CD14-positive monocyte (primary cell): Measurements from ENCODE around the gene MACROD2. TPM values are rescaled to one million over a fixed set of nuclear protein-coding genes. Genes with fewer than 3 reads are reported as not detected.
A peak's percentile ranks its signal among the peaks of the same experiment; 100 is the strongest.

Experiments
- DNase-seq, 3 donors: peaks; one replicate each; pipeline ENCODE4 v3.0.0-alpha.2; 2011 to 2022
- H2AFZ ChIP-seq: 2 replicates; pipeline ENCODE4 v1.6.0; 2012; ENCODE audit warnings: mild to moderate bottlenecking, low read depth, low read length, inconsistent platforms; ENCODE audit not compliant: insufficient read depth, poor library complexity, severe bottlenecking
- H3K27ac ChIP-seq, 2 donors: 1 replicate in 1 of 2; 2 replicates in 1 of 2; pipeline ENCODE4 v1.5.1; 2012 to 2013; ENCODE audit warnings: low read length in 2 of 2, control low read depth in 1 of 2, inconsistent platforms in 1 of 2, low read depth in 1 of 2, mild to moderate bottlenecking in 1 of 2
- H3K27me3 ChIP-seq, 2 donors: one replicate each; pipeline versions ENCODE4 v1.6.0 to v1.6.1; 2011 to 2013; ENCODE audit warnings: low read length in 2 of 2; ENCODE audit not compliant: control insufficient read depth in 2 of 2, insufficient read depth in 2 of 2
- H3K36me3 ChIP-seq, 2 donors: replicated peaks in 1 of 2; 1 replicate in 1 of 2; 2 replicates in 1 of 2; pipeline versions ENCODE4 v1.5.1 to v1.6.1; 2012 to 2013; ENCODE audit warnings: low read length in 2 of 2, control low read depth in 1 of 2, inconsistent platforms in 1 of 2, mild to moderate bottlenecking in 1 of 2; ENCODE audit not compliant: insufficient read depth in 2 of 2, control insufficient read depth in 1 of 2
- H3K4me1 ChIP-seq, 2 donors: 1 replicate in 1 of 2; 2 replicates in 1 of 2; pipeline versions ENCODE4 v1.5.1 to v1.6.1; 2012 to 2013; ENCODE audit warnings: low read length in 2 of 2, control low read depth in 1 of 2, inconsistent platforms in 1 of 2, mild to moderate bottlenecking in 1 of 2, moderate library complexity in 1 of 2; ENCODE audit not compliant: insufficient read depth in 2 of 2, control insufficient read depth in 1 of 2
- H3K4me2 ChIP-seq: replicated peaks from 2 replicates; pipeline ENCODE3; 2012; ENCODE audit warnings: low read length, moderate library complexity, mild to moderate bottlenecking; ENCODE audit not compliant: poor library complexity, severe bottlenecking; ENCODE audit errors: extremely low read depth
- H3K4me3 ChIP-seq, 3 experiments: fragments of 200-600 bp in 1 of 3; sonication (generic) in 1 of 3; replicated peaks in 1 of 3; 1 replicate in 2 of 3; 2 replicates in 1 of 3; pipeline ENCODE4 v1.5.1; 2011 to 2013; ENCODE audit warnings: low read length in 3 of 3, mild to moderate bottlenecking in 3 of 3, control low read depth in 2 of 3, low read depth in 2 of 3, inconsistent platforms in 1 of 3, moderate library complexity in 1 of 3
- H3K79me2 ChIP-seq: 2 replicates; pipeline ENCODE4 v1.6.0; 2012; ENCODE audit warnings: mild to moderate bottlenecking, control low read depth, inconsistent platforms, low read length, moderate library complexity; ENCODE audit not compliant: insufficient read depth
- H3K9ac ChIP-seq: 2 replicates; pipeline ENCODE4 v1.6.0; 2017; ENCODE audit warnings: low read length, mild to moderate bottlenecking; ENCODE audit not compliant: insufficient read depth, poor library complexity, severe bottlenecking
- H3K9me3 ChIP-seq, 2 donors: replicated peaks in 1 of 2; 1 replicate in 1 of 2; 2 replicates in 1 of 2; pipeline versions ENCODE4 v1.5.1 to v1.6.1; 2012 to 2013; ENCODE audit warnings: low read length in 2 of 2, control low read depth in 1 of 2; ENCODE audit not compliant: control insufficient read depth in 1 of 2, insufficient read depth in 1 of 2
- H4K20me1 ChIP-seq: 2 replicates; pipeline ENCODE4 v1.6.0; 2012; ENCODE audit warnings: mild to moderate bottlenecking, low read length, control low read depth, moderate library complexity; ENCODE audit not compliant: insufficient read depth
- H3K27ac Mint-ChIP-seq, 7 donors: one replicate each; pipeline ENCODE4 v1.8.0; 2020; ENCODE audit warnings: mild to moderate bottlenecking in 7 of 7, mixed read lengths in 7 of 7, moderate library complexity in 6 of 7, inconsistent platforms in 2 of 7
- H3K27me3 Mint-ChIP-seq, 3 donors: one replicate each; pipeline ENCODE4 v1.8.0; 2021 to 2022; ENCODE audit warnings: low read depth in 3 of 3, mild to moderate bottlenecking in 3 of 3, mixed read lengths in 3 of 3, moderate library complexity in 3 of 3, inconsistent platforms in 1 of 3
- H3K36me3 Mint-ChIP-seq, 2 donors: one replicate each; pipeline ENCODE4 v1.8.0; 2020; ENCODE audit warnings: mixed read lengths in 2 of 2, inconsistent platforms in 1 of 2, mild to moderate bottlenecking in 1 of 2
- H3K4me1 Mint-ChIP-seq: one replicate; pipeline ENCODE4 v1.8.0; 2020; ENCODE audit warnings: mild to moderate bottlenecking, mixed read lengths
- H3K4me3 Mint-ChIP-seq, 2 donors: one replicate each; pipeline ENCODE4 v1.8.0; 2020; ENCODE audit warnings: mild to moderate bottlenecking in 2 of 2, mixed read lengths in 2 of 2, moderate library complexity in 1 of 2
- H3K9me3 Mint-ChIP-seq, 7 donors: one replicate each; pipeline ENCODE4 v1.8.0; 2020 to 2022; ENCODE audit warnings: mixed read lengths in 7 of 7, mild to moderate bottlenecking in 6 of 7, moderate library complexity in 6 of 7, inconsistent platforms in 2 of 7
- WGBS: methylation state at CpG from one replicate; pipeline ENCODE4 v1.1.5; 2013; ENCODE audit warnings: missing lambda C conversion rate; ENCODE audit not compliant: insufficient coverage; 5-methylcytosine and 5-hydroxymethylcytosine counted together
- intact Hi-C, 2 donors: fragments of 100-400 bp; cut with micrococcal nuclease; formaldehyde crosslinking; loops; one replicate each; pipeline versions ENCODE4 v1.15.0 to v1.15.1; 2023
- polyA plus RNA-seq, 3 donors: library from polyadenylated mRNA; depleted of rRNA in 1 of 3; unstranded in 2 of 3; stranded (reverse) in 1 of 3; fragments of 300-500 nt in 2 of 3; fragments of >200 nt in 1 of 3; fragmentation: Illumina TruSeq in 2 of 3; gene quantifications; 1 replicate in 2 of 3; 2 replicates in 1 of 3; pipeline ENCODE4 v1.2.3, GENCODE V29; 2012 to 2021
- TF ChIP-seq, protein P1 (sequence below): fragments of 200-600 bp; IDR thresholded peaks from one replicate; pipeline ENCODE4 v1.8.0; 2022; ENCODE audit warnings: antibody characterized with exemption, mild to moderate bottlenecking

Gene MACROD2
- polyA plus RNA-seq, 3 donors = 0.23 TPM; not detected in 2

DNA sequence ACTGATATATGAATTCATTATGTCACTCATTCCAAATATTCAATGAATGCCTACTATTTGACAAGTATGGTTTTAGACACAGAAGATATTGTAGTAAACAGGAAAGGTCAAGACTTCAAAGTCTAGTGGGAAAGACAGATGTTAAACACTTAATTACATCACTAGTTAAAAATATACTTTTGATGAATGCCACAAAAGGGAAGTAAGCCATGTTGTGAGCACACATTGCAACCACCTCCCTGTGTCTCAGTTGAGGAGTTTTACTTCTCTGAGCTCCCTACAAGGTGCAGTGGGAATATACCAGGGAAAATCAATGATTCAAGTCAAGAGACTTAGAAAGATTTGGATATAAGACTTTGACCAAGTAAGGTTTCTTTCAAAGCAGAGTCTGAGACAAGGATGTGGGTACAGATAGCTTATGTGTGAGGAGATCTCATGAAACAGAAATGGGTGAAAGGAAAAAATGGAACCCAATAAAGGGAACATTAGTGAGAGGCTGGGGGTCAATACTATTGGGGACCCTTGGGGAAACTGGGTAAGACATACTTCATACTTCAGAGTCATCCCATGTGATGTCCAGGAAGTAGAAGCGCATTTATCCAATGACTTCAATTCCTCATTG lies 2074.2 kb downstream of the MACROD2 start:
- H3K4me1 Mint-ChIP-seq = peaks cover 8% of the 10 kb centered on the region
- DNase-seq = peak in 1 of 3 donors; percentile 11
- Histone ChIP-seq H3K79me2 (no peaks in the 10 kb centered on the region), H3K4me1 (peaks cover 7 to 9% of the 10 kb centered on the region in 2 donors), H3K27me3 (no peaks in the 10 kb centered on the region), H3K9ac (no peak overlapping the region), H3K4me3 (no peak overlapping the region), H4K20me1 (no peaks in the 10 kb centered on the region), H2AFZ (peak overlapping the region; percentile 67), H3K9me3 (peaks cover 4 to 5% of the 10 kb centered on the region in 2 donors), H3K27ac (peak overlapping the region in 1 of 2 donors; percentile 15), H3K4me2 (no peak overlapping the region), H3K36me3 (no peaks in the 10 kb centered on the region)
- H3K27me3 Mint-ChIP-seq = no peaks in the 10 kb centered on the region
- H3K36me3 Mint-ChIP-seq = peaks cover 0 to under 1% of the 10 kb centered on the region in 2 donors
- WGBS = no CpG with 5 or more reads among the region's 1 CpG
- no peak overlapping the region for H3K27ac Mint-ChIP-seq
- H3K9me3 Mint-ChIP-seq = peaks cover 2 to 15% (median 13%) of the 10 kb centered on the region in 7 donors
- H3K4me3 Mint-ChIP-seq = no peak overlapping the region
- intact Hi-C loops = no loop called here
- TF ChIP-seq, protein P1, sequence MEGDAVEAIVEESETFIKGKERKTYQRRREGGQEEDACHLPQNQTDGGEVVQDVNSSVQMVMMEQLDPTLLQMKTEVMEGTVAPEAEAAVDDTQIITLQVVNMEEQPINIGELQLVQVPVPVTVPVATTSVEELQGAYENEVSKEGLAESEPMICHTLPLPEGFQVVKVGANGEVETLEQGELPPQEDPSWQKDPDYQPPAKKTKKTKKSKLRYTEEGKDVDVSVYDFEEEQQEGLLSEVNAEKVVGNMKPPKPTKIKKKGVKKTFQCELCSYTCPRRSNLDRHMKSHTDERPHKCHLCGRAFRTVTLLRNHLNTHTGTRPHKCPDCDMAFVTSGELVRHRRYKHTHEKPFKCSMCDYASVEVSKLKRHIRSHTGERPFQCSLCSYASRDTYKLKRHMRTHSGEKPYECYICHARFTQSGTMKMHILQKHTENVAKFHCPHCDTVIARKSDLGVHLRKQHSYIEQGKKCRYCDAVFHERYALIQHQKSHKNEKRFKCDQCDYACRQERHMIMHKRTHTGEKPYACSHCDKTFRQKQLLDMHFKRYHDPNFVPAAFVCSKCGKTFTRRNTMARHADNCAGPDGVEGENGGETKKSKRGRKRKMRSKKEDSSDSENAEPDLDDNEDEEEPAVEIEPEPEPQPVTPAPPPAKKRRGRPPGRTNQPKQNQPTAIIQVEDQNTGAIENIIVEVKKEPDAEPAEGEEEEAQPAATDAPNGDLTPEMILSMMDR = no peak

DNA sequence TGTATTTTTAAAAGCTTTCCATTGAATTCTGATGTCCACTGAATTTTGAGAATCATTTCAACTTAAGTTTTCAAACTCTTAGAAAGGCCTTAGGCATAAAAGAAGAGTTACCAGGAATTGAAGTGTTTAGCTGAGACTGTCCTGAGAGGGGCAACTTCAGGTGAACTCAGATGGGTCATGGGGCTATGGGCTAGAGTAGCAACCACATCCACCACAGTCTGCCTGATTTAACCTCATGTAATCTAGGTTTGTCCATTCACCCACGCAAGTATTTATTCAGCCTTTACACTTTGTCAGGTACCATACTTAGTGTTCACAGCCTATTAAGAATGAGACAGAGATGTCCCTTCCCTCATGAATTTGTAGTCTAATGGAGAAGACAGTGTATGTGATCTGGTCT lies 2076.9 kb downstream of the MACROD2 start:
- TF ChIP-seq, protein P1 = no peak
- intact Hi-C loops = no loop called here
- DNase-seq = no peak
- Histone ChIP-seq H3K4me1 (peaks cover 7 to 9% of the 10 kb centered on the region in 2 donors), H3K27me3 (no peaks in the 10 kb centered on the region), H3K4me3 (no peak overlapping the region), H3K27ac (no peak overlapping the region), H4K20me1 (no peaks in the 10 kb centered on the region), H3K36me3 (no peaks in the 10 kb centered on the region), H2AFZ (no peak overlapping the region), H3K79me2 (no peaks in the 10 kb centered on the region), H3K9me3 (peaks cover 2% of the 10 kb centered on the region in 2 donors), H3K4me2 (no peak overlapping the region), H3K9ac (no peak overlapping the region)
- no peak overlapping the region for H3K27ac Mint-ChIP-seq
- WGBS = no CpG with 5 or more reads among the region's 1 CpG
- no peak overlapping the region for H3K4me3 Mint-ChIP-seq
- H3K9me3 Mint-ChIP-seq = peaks cover 2 to 16% (median 11%) of the 10 kb centered on the region in 7 donors
- peaks cover 8% of the 10 kb centered on the region for H3K4me1 Mint-ChIP-seq
- peaks cover 0 to 2% of the 10 kb centered on the region in 2 donors for H3K36me3 Mint-ChIP-seq
- no peaks in the 10 kb centered on the region for H3K27me3 Mint-ChIP-seq
